Measurements from ENCODE around the gene RP2.

DNA sequence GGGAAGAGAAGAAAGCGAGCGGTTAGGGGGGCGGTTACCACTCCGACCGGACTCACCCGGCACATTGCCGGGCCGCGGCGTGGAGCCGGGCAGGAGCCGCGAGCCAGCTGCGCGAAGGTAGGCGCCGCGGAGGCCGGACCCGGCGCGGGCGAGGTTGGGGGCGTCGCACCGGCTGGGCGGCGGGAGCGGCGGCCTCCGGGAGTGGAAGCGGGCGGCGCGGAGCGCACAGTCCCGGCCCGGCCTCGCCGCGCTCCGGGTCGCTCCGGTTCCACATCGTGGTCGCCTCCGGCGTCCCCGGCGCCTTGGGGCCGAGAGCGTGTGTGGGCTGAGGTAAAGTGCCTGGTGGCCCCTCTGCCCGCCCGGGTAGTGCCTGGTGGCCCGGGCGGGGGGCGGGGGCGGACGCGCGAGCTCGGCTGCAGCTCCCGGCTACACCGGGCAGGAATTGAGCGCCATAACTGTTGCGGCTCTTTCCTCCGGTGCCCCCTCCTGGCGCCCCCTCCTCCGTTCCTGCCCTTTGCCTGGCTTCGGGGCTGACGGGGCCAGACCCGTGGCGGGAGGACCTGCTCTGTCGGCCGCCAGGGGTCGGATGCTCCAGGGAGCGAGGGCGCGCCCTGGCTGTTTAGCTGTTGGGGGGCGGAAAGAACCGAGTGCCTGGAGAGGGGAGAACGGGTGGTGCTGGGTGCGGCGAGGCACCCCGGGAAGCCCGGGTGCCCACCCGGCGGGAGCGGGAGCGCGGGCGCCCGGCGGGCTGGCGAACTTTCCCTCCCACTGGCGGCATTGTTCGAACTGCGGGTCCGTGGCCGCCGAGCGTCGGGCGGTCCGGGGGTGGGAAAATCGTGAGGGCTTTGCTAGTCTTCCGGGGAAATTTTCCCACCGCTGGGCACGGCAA is 76.0 kb downstream of the RP2 start:
- TF ChIP-seq FOXM1 (IDR thresholded peaks at IDR 0.05; ENCODE audit: low read depth) (no peak), FOXM1 (CRISPR knock-in tag; IDR thresholded peaks at IDR 0.05; ENCODE audit: low read depth) (no peak), SMC3 (conservative IDR thresholded peaks at IDR 0.05; ENCODE audit: insufficient read depth, low read depth, low read length) (no peak), CHD1 (IDR thresholded peaks at IDR 0.05; ENCODE audit: low read length) (no peak), TBP (optimal IDR thresholded peaks at IDR 0.05; ENCODE audit: low read depth, low read length) (no peak), CREB1 (IDR thresholded peaks at IDR 0.05) (no peak), CREB1 (CRISPR knock-in tag; IDR thresholded peaks at IDR 0.05) (no peak), JUND (IDR thresholded peaks at IDR 0.05; ENCODE audit: borderline replicate concordance, low read depth, low read length) (no peak), JUND (tag; IDR thresholded peaks at IDR 0.05; ENCODE audit: borderline replicate concordance, low read depth, low read length) (no peak), MAZ (CRISPR knock-in tag; conservative IDR thresholded peaks at IDR 0.05 in 1 of 2, IDR thresholded peaks at IDR 0.05 in 1 of 2) (no peak), ZC3H4 (CRISPR knock-in tag; IDR thresholded peaks at IDR 0.05; ENCODE audit: borderline replicate concordance) (no peak), RBBP5 (IDR thresholded peaks at IDR 0.05; ENCODE audit: borderline replicate concordance, insufficient read depth, low read length, poor library complexity, severe bottlenecking) (peak; percentile 35)
- TF ChIP-seq, protein P1, sequence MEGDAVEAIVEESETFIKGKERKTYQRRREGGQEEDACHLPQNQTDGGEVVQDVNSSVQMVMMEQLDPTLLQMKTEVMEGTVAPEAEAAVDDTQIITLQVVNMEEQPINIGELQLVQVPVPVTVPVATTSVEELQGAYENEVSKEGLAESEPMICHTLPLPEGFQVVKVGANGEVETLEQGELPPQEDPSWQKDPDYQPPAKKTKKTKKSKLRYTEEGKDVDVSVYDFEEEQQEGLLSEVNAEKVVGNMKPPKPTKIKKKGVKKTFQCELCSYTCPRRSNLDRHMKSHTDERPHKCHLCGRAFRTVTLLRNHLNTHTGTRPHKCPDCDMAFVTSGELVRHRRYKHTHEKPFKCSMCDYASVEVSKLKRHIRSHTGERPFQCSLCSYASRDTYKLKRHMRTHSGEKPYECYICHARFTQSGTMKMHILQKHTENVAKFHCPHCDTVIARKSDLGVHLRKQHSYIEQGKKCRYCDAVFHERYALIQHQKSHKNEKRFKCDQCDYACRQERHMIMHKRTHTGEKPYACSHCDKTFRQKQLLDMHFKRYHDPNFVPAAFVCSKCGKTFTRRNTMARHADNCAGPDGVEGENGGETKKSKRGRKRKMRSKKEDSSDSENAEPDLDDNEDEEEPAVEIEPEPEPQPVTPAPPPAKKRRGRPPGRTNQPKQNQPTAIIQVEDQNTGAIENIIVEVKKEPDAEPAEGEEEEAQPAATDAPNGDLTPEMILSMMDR (IDR thresholded peaks at IDR 0.05 in 2 of 3, conservative IDR thresholded peaks at IDR 0.05 in 1 of 3; ENCODE audit: insufficient read depth in 2 of 3, low read depth in 1 of 3, low read length in 3 of 3) = peak; percentile 39 to 56 (median 50); a peak in 5 of 6 replicates
- TF ChIP-seq, protein P2, sequence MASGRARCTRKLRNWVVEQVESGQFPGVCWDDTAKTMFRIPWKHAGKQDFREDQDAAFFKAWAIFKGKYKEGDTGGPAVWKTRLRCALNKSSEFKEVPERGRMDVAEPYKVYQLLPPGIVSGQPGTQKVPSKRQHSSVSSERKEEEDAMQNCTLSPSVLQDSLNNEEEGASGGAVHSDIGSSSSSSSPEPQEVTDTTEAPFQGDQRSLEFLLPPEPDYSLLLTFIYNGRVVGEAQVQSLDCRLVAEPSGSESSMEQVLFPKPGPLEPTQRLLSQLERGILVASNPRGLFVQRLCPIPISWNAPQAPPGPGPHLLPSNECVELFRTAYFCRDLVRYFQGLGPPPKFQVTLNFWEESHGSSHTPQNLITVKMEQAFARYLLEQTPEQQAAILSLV (tag; IDR thresholded peaks at IDR 0.05) = no peak
- TF ChIP-seq, protein P3, sequence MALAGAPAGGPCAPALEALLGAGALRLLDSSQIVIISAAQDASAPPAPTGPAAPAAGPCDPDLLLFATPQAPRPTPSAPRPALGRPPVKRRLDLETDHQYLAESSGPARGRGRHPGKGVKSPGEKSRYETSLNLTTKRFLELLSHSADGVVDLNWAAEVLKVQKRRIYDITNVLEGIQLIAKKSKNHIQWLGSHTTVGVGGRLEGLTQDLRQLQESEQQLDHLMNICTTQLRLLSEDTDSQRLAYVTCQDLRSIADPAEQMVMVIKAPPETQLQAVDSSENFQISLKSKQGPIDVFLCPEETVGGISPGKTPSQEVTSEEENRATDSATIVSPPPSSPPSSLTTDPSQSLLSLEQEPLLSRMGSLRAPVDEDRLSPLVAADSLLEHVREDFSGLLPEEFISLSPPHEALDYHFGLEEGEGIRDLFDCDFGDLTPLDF (CRISPR knock-in tag; IDR thresholded peaks at IDR 0.05) = no peak
- TF ChIP-seq, protein P4, sequence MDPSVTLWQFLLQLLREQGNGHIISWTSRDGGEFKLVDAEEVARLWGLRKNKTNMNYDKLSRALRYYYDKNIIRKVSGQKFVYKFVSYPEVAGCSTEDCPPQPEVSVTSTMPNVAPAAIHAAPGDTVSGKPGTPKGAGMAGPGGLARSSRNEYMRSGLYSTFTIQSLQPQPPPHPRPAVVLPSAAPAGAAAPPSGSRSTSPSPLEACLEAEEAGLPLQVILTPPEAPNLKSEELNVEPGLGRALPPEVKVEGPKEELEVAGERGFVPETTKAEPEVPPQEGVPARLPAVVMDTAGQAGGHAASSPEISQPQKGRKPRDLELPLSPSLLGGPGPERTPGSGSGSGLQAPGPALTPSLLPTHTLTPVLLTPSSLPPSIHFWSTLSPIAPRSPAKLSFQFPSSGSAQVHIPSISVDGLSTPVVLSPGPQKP (CRISPR knock-in tag; IDR thresholded peaks at IDR 0.05) = no peak
- TF ChIP-seq, protein P5, sequence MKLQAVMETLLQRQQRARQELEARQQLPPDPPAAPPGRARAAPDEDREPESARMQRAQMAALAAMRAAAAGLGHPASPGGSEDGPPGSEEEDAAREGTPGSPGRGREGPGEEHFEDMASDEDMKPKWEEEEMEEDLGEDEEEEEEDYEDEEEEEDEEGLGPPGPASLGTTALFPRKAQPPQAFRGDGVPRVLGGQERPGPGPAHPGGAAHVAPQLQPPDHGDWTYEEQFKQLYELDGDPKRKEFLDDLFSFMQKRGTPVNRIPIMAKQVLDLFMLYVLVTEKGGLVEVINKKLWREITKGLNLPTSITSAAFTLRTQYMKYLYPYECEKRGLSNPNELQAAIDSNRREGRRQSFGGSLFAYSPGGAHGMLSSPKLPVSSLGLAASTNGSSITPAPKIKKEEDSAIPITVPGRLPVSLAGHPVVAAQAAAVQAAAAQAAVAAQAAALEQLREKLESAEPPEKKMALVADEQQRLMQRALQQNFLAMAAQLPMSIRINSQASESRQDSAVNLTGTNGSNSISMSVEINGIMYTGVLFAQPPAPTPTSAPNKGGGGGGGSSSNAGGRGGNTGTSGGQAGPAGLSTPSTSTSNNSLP (IDR thresholded peaks at IDR 0.05; ENCODE audit: borderline replicate concordance, low read depth, low read length) = no peak

All from K562 (cell line).